Activated T-cell treated with anti-CD3 and anti-CD28 coated beads, Interleukin-2, amount 50 U/mL, for 72 hours (primary cell): ENCODE results near the gene NEK3. TPM values are rescaled to one million over a fixed set of nuclear protein-coding genes. Genes with fewer than 3 reads are reported as not detected.
"Not testable (repeated sequence)": the region's sequence is repeated elsewhere in the genome, so short reads cannot be mapped to it uniquely, and the experiment has no call there.

ENCODE experiments used
- ATAC-seq, 2 donors: fragments of 150-1000 bp; cut with Tn5 transposase; replicated peaks in 1 of 2; 2 replicates each; pipeline ENCODE4 v1.10.0; 2021; ENCODE audit warnings: moderate library complexity in 2 of 2, mild to moderate bottlenecking in 1 of 2
- DNase-seq, 2 donors: peaks; one replicate each; pipeline ENCODE4 v3.0.0; 2021 to 2022; ENCODE audit warnings: mixed read lengths in 1 of 2
- H3K27ac Mint-ChIP-seq: one replicate; pipeline ENCODE4 v1.8.0; 2022; ENCODE audit warnings: mild to moderate bottlenecking, moderate library complexity, mixed read lengths
- H3K27me3 Mint-ChIP-seq: one replicate; pipeline ENCODE4 v1.8.0; 2022; ENCODE audit warnings: low read depth, mixed read lengths
- H3K36me3 Mint-ChIP-seq, 2 donors: one replicate each; pipeline ENCODE4 v1.8.0; 2022; ENCODE audit warnings: mixed read lengths in 2 of 2, mild to moderate bottlenecking in 1 of 2; ENCODE audit not compliant: insufficient read depth in 2 of 2
- H3K4me1 Mint-ChIP-seq: one replicate; pipeline ENCODE4 v1.8.0; 2022; ENCODE audit warnings: low read depth, mixed read lengths
- H3K4me3 Mint-ChIP-seq, 2 donors: one replicate each; pipeline ENCODE4 v1.8.0; 2022; ENCODE audit warnings: mild to moderate bottlenecking in 2 of 2, mixed read lengths in 2 of 2, moderate library complexity in 2 of 2
- H3K9me3 Mint-ChIP-seq, 2 donors: one replicate each; pipeline ENCODE4 v1.8.0; 2022; ENCODE audit warnings: mixed read lengths in 2 of 2
- total RNA-seq, 2 donors: library from RNA; stranded (reverse); gene quantifications; one replicate each; pipeline ENCODE4 v1.2.3, GENCODE V29; 2022

Gene NEK3
- total RNA-seq, 2 donors from 2014 or later: 14.4 to 14.9 TPM

DNA sequence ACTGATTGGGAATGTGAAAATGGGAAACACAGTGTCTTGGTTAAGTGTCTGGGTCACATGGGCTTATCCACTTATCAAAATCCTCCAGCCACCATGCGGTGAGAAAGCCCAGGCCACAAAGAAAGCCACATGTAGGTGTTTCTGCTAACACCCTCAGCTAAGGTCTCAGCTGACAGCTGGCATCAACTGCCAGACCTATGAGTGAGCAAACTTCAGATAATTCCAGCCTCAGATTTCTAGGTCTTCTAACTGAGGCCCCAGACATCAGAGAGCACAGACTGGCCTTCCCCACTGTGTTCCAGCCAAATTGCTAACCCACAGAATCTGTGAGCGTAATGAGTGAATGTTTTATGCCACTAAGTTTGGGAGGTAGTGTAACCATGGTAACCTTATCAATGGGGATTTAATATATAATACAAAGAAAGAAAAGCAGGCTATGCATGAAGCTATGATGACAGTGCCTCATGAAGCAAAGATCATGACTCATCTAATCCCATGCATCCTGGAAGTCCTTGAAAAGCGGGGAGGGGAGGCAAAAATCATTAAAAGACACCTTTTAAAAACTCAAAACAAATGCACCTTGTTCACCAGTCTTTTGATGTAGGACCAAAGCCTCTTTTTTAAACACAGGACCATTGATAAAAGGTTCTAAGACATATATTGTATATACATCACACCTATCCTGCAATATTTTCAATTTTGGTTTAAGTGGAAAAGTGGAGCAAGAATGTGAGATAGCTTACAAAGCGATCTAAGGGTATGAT is 28.2 kb upstream of the NEK3 start:
- not testable (repeated sequence) for DNase-seq

DNA sequence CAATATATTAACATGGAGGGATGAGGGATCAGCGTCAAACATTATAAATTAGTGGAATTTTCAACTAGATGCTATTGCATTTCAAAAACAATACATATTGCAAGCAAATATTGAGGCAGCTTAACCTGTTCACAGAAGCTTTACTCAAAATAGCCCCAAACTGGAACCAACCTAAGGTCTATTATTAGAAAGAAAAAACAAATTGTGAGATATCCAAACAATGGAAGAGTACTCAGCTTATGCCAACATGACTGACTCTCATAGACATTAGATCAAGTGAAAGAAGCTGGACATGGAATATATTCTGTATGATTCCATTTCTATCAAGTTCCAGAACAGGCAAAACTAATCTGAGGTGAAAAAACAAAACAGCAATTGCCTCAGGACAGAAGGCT is 27.6 kb upstream of the NEK3 start:
- DNase-seq (no peak), ATAC-seq (no peak)
- Mint-ChIP-seq H3K4me1 (peaks cover 30% of the 10 kb centered on the region), H3K36me3 (peaks cover 3 to 12% of the 10 kb centered on the region in 2 donors), H3K9me3 (no peaks in the 10 kb centered on the region), H3K27me3 (no peaks in the 10 kb centered on the region), H3K27ac (peak overlapping the region; percentile 74), H3K4me3 (no peak overlapping the region)

More for the DNA sequence above, 28.2 kb upstream of the NEK3 start:
- not testable (repeated sequence) for H3K27me3 Mint-ChIP-seq, H3K9me3 Mint-ChIP-seq, H3K4me3 Mint-ChIP-seq, H3K36me3 Mint-ChIP-seq
- ATAC-seq: peak; percentile 60 to 62
- Mint-ChIP-seq H3K4me1 (peaks cover 27% of the 10 kb centered on the region), H3K27ac (peak overlapping the region; percentile 68)

DNA sequence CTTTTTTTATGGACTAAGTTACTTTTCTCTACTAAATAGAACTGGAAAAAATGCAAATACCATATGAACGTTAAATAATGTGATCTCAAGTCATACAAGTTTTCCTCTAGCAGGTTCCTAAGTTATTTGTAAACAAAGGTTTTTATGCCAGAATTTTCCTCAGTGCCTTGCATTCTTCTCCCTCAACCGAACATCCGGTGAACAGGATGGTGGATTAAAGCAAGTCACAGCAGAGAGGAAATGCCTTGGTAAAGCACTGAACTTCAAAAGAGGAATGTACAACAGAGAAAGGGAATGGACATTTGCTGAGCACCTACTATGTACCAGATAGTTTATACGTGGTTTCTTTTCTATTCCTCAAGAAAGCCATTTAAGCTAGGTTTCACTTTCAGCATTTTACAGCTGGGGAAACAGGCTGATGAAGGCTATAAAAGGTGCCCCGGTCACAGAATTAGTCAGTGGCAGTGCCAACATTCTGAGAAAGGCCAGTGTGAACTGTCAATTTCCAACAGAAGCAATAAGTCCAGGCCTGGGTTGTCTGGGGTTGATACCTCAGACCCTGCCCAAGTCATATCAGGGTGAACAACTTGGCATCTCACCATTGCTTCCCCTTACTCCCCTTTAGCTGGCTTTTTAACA is 22.0 kb upstream of the NEK3 start:
- not testable (repeated sequence) for H3K9me3 Mint-ChIP-seq, H3K27ac Mint-ChIP-seq, DNase-seq, H3K4me3 Mint-ChIP-seq, H3K4me1 Mint-ChIP-seq, H3K27me3 Mint-ChIP-seq
- peak in 1 of 2 donors; percentile 15 for ATAC-seq
- peaks cover 3 to 18% of the 10 kb centered on the region in 2 donors for H3K36me3 Mint-ChIP-seq

DNA sequence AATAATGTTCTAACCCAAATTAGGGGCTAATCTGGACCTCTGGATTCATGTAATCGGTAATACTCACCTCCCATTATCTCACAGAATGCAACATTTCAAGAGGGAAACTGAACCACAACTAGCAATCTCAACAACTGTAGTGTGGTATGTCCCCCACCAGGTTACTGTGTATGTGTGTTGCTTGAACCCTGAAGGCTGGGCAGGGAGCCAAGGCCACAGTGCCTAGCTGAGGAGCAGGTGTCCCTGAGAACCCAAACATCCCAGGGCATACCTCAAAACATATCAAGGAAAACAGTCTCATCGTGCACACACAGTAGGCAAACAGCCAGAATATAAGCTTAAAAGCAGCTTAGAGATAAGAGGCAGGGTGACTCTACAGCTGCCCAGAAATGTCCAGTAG is 20.5 kb upstream of the NEK3 start:
- DNase-seq (no peak), ATAC-seq (no peak)
- Mint-ChIP-seq H3K27ac (no peak overlapping the region), H3K4me1 (peaks cover 4% of the 10 kb centered on the region), H3K36me3 (peaks cover 0 to 20% of the 10 kb centered on the region in 2 donors), H3K4me3 (no peak overlapping the region), H3K27me3 (no peaks in the 10 kb centered on the region), H3K9me3 (no peaks in the 10 kb centered on the region)

DNA sequence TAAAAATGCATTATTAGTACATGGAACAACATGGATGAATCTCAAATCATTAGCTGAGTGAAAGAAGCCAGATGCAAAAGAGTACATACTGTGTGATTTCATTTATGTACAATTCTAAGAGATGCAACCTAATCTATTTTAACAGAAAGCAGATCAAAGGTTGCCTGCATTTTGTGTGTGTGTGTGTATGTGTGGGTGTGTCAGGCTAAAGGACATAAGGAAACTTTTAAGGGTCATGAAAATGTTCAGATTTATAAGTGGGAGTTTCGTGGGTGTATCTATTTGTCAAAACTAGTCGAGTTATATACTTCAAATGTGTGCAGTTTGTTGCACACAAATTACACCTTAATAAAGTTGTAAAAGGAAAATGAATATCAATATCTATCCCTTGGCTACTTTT is 17.9 kb upstream of the NEK3 start:
- Mint-ChIP-seq H3K36me3 (peaks cover 0 to 14% of the 10 kb centered on the region in 2 donors), H3K4me3 (no peak overlapping the region), H3K4me1 (peaks cover 3% of the 10 kb centered on the region), H3K9me3 (no peaks in the 10 kb centered on the region), H3K27me3 (no peaks in the 10 kb centered on the region), H3K27ac (no peak overlapping the region)
- no peak for DNase-seq
- no peak for ATAC-seq

DNA sequence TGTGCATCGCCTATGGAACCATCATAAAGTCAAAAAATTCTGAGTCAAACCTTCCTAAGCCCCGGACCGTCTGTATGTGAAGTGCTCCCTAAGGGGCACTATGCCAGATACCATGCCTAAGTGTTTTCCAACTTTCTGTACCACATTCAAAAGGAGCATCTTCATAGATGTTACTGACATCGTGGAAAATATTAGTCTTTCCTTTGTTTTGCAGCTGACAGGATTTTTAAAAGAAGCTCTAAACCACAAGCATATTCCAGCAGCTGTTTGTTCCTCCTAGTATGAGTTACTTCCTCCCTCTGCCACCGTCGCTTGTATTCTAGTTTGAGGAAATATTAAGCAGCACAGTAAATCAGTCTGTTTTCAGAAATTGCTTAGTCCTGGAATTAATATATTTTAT is 14.6 kb upstream of the NEK3 start:
- DNase-seq, H3K4me3 Mint-ChIP-seq, ATAC-seq, H3K9me3 Mint-ChIP-seq, H3K4me1 Mint-ChIP-seq, H3K36me3 Mint-ChIP-seq, H3K27me3 Mint-ChIP-seq: not testable (repeated sequence)
- H3K27ac Mint-ChIP-seq: peak overlapping the region; percentile 68

DNA sequence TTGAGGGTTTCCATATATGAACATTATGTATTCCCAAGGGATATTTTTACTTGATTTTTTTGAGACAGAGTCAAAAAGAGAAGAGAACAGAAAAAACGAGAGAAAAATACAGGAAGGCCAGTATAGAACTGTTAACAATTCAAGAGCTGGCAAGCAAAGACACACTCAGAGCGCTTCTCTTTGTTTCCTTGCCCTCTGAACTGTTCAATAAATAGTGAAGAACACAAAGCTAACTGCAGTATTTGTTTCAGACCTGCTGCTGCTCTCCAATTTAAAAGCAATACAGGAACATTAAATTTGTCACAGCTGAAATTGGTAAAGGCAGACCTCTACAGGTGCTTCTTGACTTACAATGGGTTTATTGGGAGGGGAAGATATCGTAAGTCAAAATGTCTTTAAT is 14.0 kb upstream of the NEK3 start:
- no peaks in the 10 kb centered on the region for H3K27me3 Mint-ChIP-seq
- H3K27ac Mint-ChIP-seq: peak overlapping the region; percentile 81
- H3K4me3 Mint-ChIP-seq: no peak overlapping the region
- H3K9me3 Mint-ChIP-seq: no peaks in the 10 kb centered on the region
- DNase-seq (no peak), ATAC-seq (no peak)
- peaks cover 0 to 9% of the 10 kb centered on the region in 2 donors for H3K36me3 Mint-ChIP-seq
- no peaks in the 10 kb centered on the region for H3K4me1 Mint-ChIP-seq

DNA sequence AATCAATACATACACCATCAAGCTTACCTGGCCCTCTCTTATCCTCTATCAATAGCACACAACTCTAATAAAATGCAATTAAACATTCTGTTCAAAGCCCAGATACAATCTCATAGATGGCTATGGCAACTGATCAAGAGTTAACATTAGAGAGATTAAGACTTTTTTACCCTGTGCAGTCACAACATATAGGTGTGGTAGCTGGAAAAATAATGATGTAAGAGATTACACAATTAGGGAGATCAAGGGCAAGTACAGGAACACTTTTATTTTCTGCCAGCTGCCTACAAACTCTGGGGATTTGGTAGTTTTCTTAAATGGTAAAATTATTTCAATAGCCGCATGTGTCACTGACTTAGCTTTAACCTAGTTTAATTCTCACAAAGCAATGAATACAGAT is 12.3 kb upstream of the NEK3 start:
- not testable (repeated sequence) for H3K9me3 Mint-ChIP-seq, H3K4me3 Mint-ChIP-seq, H3K36me3 Mint-ChIP-seq, DNase-seq, H3K27me3 Mint-ChIP-seq, ATAC-seq, H3K4me1 Mint-ChIP-seq
- peak overlapping the region; percentile 74 for H3K27ac Mint-ChIP-seq

DNA sequence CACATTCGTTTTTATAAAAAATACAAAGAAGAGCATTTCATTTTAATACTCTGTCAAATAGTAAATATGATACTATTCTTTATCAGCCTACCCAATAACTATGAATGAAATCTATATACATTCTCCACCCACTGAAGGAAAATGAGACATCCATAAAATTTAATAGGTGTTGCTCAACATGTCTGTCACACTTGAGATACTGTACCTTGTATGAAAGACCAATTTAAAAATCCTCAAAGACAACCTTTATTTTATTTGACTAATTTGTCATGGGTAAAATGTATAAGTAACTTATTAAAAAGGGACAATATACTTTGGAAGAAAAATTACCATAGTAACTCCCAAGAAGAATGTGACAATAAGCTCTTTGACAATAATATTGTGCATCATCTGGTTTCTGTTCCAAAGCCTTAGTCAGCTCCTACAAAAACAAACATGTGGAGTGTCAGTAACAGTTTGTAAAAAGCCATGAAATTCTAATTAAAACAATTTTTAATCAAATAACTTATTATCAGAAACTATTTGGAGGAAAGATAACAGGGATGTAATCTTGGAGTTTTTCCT is 11.5 kb upstream of the NEK3 start:
- ATAC-seq, H3K27me3 Mint-ChIP-seq, H3K27ac Mint-ChIP-seq, DNase-seq, H3K4me3 Mint-ChIP-seq, H3K36me3 Mint-ChIP-seq, H3K4me1 Mint-ChIP-seq, H3K9me3 Mint-ChIP-seq: not testable (repeated sequence)

DNA sequence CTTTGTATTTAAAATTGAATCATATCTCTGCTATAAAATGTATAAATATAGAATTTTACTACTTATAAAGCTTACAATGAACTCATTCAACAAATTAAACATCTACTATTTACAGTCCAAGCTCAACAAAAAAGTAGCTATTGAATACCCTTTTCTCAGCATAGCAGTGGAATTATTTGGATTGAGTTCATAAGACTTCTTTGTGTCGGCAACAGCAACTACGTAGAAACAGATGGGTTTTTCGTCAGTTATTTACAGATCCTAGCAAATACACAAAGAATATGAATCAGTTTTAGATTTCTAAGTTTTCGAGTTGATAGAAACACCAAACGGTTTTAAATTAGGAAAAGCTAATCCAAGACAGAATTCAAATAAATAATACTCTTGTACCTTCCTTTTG is 10.4 kb upstream of the NEK3 start:
- no peaks in the 10 kb centered on the region for H3K27me3 Mint-ChIP-seq
- H3K9me3 Mint-ChIP-seq: no peaks in the 10 kb centered on the region
- no peak overlapping the region for H3K4me3 Mint-ChIP-seq
- ATAC-seq (no peak), DNase-seq (no peak)
- H3K36me3 Mint-ChIP-seq: peaks cover 0 to 4% of the 10 kb centered on the region in 2 donors
- no peak overlapping the region for H3K27ac Mint-ChIP-seq
- no peaks in the 10 kb centered on the region for H3K4me1 Mint-ChIP-seq

DNA sequence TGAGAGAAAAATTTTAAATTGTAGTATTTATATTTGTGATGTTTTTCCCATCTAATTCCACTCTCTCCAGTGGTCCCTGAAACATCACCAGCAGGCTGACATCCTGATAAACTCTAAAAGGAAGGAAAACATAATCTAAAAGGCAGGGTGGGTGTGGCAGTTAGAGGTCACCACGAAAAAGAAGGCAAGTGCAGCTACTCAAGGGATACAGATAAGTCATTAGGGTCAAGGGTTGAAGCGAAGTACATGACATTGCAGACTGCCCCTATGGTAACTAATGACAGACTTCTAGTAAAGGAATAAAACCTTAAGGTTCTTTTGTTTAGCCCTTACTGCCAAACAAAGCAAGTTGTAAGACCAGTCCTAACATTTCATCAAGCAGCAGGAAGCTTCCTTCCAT is 6.0 kb upstream of the NEK3 start:
- ATAC-seq (no peak), DNase-seq (no peak)
- Mint-ChIP-seq H3K27ac (peak overlapping the region; percentile 46), H3K4me3 (no peak overlapping the region), H3K36me3 (peaks cover 0 to 4% of the 10 kb centered on the region in 2 donors), H3K4me1 (peaks cover 8% of the 10 kb centered on the region), H3K9me3 (no peaks in the 10 kb centered on the region), H3K27me3 (no peaks in the 10 kb centered on the region)

DNA sequence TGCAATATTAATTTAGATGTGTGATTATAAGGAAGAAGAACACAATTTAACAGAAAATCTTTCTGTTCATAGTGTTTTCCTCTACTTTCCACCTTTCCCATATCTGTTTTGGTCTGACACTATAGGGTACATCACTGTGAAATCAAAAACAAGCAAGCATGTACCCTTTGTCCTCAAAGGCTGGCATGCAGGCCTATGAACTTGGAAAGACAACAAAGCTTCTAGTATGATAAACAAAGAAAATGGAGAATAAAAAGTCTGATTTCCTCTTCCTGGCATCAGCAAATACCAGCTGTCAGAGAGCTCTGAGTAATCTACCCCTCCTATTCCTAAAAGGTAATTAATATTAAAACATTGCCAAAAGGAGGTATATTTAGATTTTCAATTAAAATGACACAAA is 5.6 kb upstream of the NEK3 start:
- Mint-ChIP-seq H3K4me1 (peaks cover 9% of the 10 kb centered on the region), H3K4me3 (no peak overlapping the region), H3K27me3 (peaks cover 1% of the 10 kb centered on the region), H3K36me3 (peaks cover 0 to 4% of the 10 kb centered on the region in 2 donors), H3K9me3 (no peaks in the 10 kb centered on the region), H3K27ac (no peak overlapping the region)
- DNase-seq (no peak), ATAC-seq (no peak)

DNA sequence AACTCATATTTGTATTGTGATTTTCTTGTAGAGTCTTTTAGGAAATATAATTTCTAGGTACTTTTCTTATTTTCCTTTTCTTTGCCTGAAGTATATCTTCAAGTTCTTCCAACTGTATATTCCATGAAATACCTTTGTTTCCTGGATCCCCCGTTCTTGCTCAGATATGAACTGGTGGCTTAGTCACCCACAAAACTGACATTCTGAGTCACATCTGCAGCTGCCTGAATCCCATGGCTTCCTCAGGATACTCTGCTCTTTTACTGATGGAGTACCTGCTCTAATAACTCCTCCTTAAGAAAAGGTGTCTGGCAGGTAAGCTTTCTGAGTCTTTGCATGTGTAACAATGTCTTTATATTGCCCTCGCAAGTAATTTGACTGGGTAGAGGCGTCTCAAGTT is 4.5 kb upstream of the NEK3 start:
- H3K27ac Mint-ChIP-seq, ATAC-seq, H3K27me3 Mint-ChIP-seq, H3K4me3 Mint-ChIP-seq, H3K9me3 Mint-ChIP-seq, DNase-seq, H3K36me3 Mint-ChIP-seq: not testable (repeated sequence)
- H3K4me1 Mint-ChIP-seq: peaks cover 15% of the 10 kb centered on the region
